Right lobe of liver (tissue), 6 donors: ENCODE data around the gene RPL28. TPM values are rescaled to one million over a fixed set of nuclear protein-coding genes. Genes with fewer than 3 reads are reported as not detected.

Source experiments
- ATAC-seq, 4 donors: fragments of 200-7000 bp; cut with Tn5 transposase; one replicate each; pipeline ENCODE4 v1.9.1; 2020; ENCODE audit warnings: mild to moderate bottlenecking in 4 of 4, moderate library complexity in 4 of 4
- DNase-seq, 3 donors: peaks; one replicate each; pipeline ENCODE4 v3.0.0-alpha.2; 2020
- H3K27ac ChIP-seq, 3 donors: fragments of 200-600 bp; one replicate each; pipeline ENCODE4 v1.8.0; 2022
- H3K27me3 ChIP-seq, 2 donors: fragments of 200-600 bp; one replicate each; pipeline ENCODE4 v1.8.0; 2022
- H3K36me3 ChIP-seq, 4 donors: fragments of 200-600 bp; sonication (generic) in 1 of 4; one replicate each; pipeline versions ENCODE4 v1.5.1 to v1.8.0; 2017 to 2022; ENCODE audit warnings: control low read depth in 1 of 4
- H3K4me1 ChIP-seq, 4 donors: fragments of 200-600 bp; sonication (generic) in 1 of 4; one replicate each; pipeline versions ENCODE4 v1.5.1 to v1.8.0; 2017 to 2022; ENCODE audit warnings: control low read depth in 1 of 4
- H3K4me3 ChIP-seq, 3 donors: fragments of 200-600 bp; one replicate each; pipeline ENCODE4 v1.8.0; 2022
- H3K9me3 ChIP-seq, 4 donors: fragments of 200-600 bp; sonication (generic) in 1 of 4; one replicate each; pipeline versions ENCODE4 v1.5.1 to v1.8.0; 2017 to 2022; ENCODE audit warnings: control low read depth in 1 of 4
- CTCF ChIP-seq, 4 donors: fragments of 200-600 bp in 3 of 4; fragments of 450-650 bp in 1 of 4; IDR thresholded peaks; one replicate each; pipeline versions ENCODE4 v1.5.1 to v1.8.0; 2016 to 2022; ENCODE audit warnings: antibody characterized with exemption in 4 of 4, mild to moderate bottlenecking in 2 of 4
- POLR2A ChIP-seq: fragments of 450-650 bp; IDR thresholded peaks from one replicate; pipeline ENCODE4 v1.6.1; 2017; ENCODE audit warnings: antibody characterized with exemption, mild to moderate bottlenecking
- WGBS: methylation state at CpG from one replicate; pipeline ENCODE4 v1.1.6; 2018; ENCODE audit warnings: low coverage, low lambda C conversion rate; ENCODE audit not compliant: insufficient coverage; ENCODE audit errors: missing lambda C conversion rate; 5-methylcytosine and 5-hydroxymethylcytosine counted together
- intact Hi-C, 2 donors: fragments of 100-400 bp; cut with DNase I; formaldehyde crosslinking; loops; one replicate each; pipeline versions ENCODE4 v1.11.2 to v1.14.1; 2022
- total RNA-seq, 6 experiments: library from RNA; depleted of rRNA in 2 of 6; stranded (reverse); fragments of >200 nt in 2 of 6; fragmentation: NEBNext Ultra II Directional in 3 of 6; extraction: Animal tissue kit (Norgen Biotek cat#: 25700) in 3 of 6; gene quantifications; one replicate each; pipeline versions ENCODE4 v1.1.0 to v1.2.4, GENCODE V29; 2016 to 2023
- donor health status: DM: no; HTN: yes; CAD: no.
- donor health status: DM: no; HTN: no; CAD: no.
- donor health status: DM: no; HTN: no; CAD: no.
- donor health status: DM: no; HTN: yes; CAD: no.
- donor health status: DM: no; HTN: yes; CAD: no.

Gene RPL28
- total RNA-seq, 6 experiments from 2014 or later = 305 to 530 (median 455) TPM

GRCh38 chr19:55376241-55376933 lies 9.3 kb upstream of the RPL28 start, which contains the start of gene TMEM190:
TMEM190 (plus strand) TSS chr19:55376826; CDS start chr19:55376854, 28 bp downstream.
- Histone ChIP-seq H3K36me3 (no peaks in the 10 kb centered on the region), H3K27me3 (peaks cover 0 to 14% of the 10 kb centered on the region in 2 donors), H3K4me3 (no peak within 1 kb of the TSS), H3K9me3 (no peaks in the 10 kb centered on the region), H3K27ac (no peak within 1 kb of the TSS), H3K4me1 (no peaks in the 10 kb centered on the region)
- TF ChIP-seq CTCF (IDR thresholded peaks at IDR 0.05) (no peak), POLR2A (no peak)
- WGBS = 29% methylated on average over 12 of the region's 21 CpGs
- DNase-seq = peak in 1 of 3 donors; percentile 15
- no peak for ATAC-seq
- intact Hi-C loops = loop anchor here in 1 of 2 donors (10.0 kb wide), 1 partner anchor 82 kb away; no protein-coding TSS in a partner anchor

GRCh38 chr19:55377356-55378131 lies 8.2 kb upstream of the RPL28 start:
- H3K4me1 ChIP-seq = no peaks in the 10 kb centered on the region
- H3K36me3 ChIP-seq = no peaks in the 10 kb centered on the region
- peaks cover 0 to 8% of the 10 kb centered on the region in 2 donors for H3K27me3 ChIP-seq
- H3K27ac ChIP-seq = no peak overlapping the region
- intact Hi-C loops = loop anchor here in 1 of 2 donors (10.0 kb wide), 1 partner anchor 83 kb away; no protein-coding TSS in a partner anchor
- no peak overlapping the region for H3K4me3 ChIP-seq
- DNase-seq = peak in 1 of 3 donors; percentile 25
- ATAC-seq = peak in 1 of 4 donors; percentile 12
- no peaks in the 10 kb centered on the region for H3K9me3 ChIP-seq
- WGBS = 17% methylated on average over 17 of the region's 43 CpGs
- TF ChIP-seq POLR2A (no peak), CTCF (IDR thresholded peaks at IDR 0.05) (no peak)

- no peak overlapping the region for H3K4me3 ChIP-seq
- H3K4me1 ChIP-seq = peaks cover 0 to 6% (median 2%) of the 10 kb centered on the region in 4 donors
- no peak overlapping the region for H3K27ac ChIP-seq
- H3K27me3 ChIP-seq = peaks cover 0 to 8% of the 10 kb centered on the region in 2 donors
- no peaks in the 10 kb centered on the region for H3K9me3 ChIP-seq
- intact Hi-C loops = loop anchor here in 1 of 2 donors (10.0 kb wide), 1 partner anchor 84 kb away; no protein-coding TSS in a partner anchor
- WGBS = 77% methylated on average over 7 of the region's 11 CpGs
- DNase-seq (no peak), ATAC-seq (no peak)
- H3K36me3 ChIP-seq = no peaks in the 10 kb centered on the region
- TF ChIP-seq POLR2A = no peak
- TF ChIP-seq CTCF (IDR thresholded peaks at IDR 0.05) = no peak
These were observed 6.6 kb upstream of the RPL28 start for GRCh38 chr19:55379174-55379573.

GRCh38 chr19:55382013-55382412 lies 3.7 kb upstream of the RPL28 start:
- Histone ChIP-seq H3K27ac (no peak overlapping the region), H3K27me3 (no peaks in the 10 kb centered on the region), H3K9me3 (no peaks in the 10 kb centered on the region), H3K36me3 (peaks cover 0 to 5% (median under 1%) of the 10 kb centered on the region in 4 donors), H3K4me3 (no peak overlapping the region), H3K4me1 (peaks cover 0 to 21% (median 8%) of the 10 kb centered on the region in 4 donors)
- no peak for DNase-seq
- intact Hi-C loops = no loop called here
- WGBS = 95% methylated on average over 5 of the region's 5 CpGs
- no peak for ATAC-seq
- TF ChIP-seq POLR2A = no peak
- TF ChIP-seq CTCF (IDR thresholded peaks at IDR 0.05) = no peak
